GM23338 (cell line): ENCODE data around the gene CCNB1. TPM values are rescaled to one million over a fixed set of nuclear protein-coding genes. Genes with fewer than 3 reads are reported as not detected.

Source experiments
- ATAC-seq: fragments of 200-7000 bp; cut with Tn5 transposase; 3 replicates; pipeline ENCODE4 v1.9.1; 2020
- DNase-seq: peaks from one replicate; pipeline ENCODE4 v3.0.0-alpha.2; 2015; ENCODE audit warnings: low spot score
- H2AFZ ChIP-seq: fragments of 200-600 bp; sonication (generic); 2 replicates; pipeline ENCODE4 v1.8.0; 2016; ENCODE audit warnings: antibody characterized with exemption, mild to moderate bottlenecking, moderate library complexity
- H3F3A ChIP-seq: fragments of 200-600 bp; sonication (generic); replicated peaks from 2 replicates; pipeline ENCODE4 v1.8.0; 2017; ENCODE audit warnings: antibody characterized with exemption, mixed run types, low read depth
- H3K27ac ChIP-seq: fragments of 200-600 bp; sonication (generic); 2 replicates; pipeline ENCODE4 v1.6.1; 2016; ENCODE audit warnings: low read depth
- H3K27me3 ChIP-seq: fragments of 200-600 bp; sonication (generic); 2 replicates; pipeline ENCODE4 v1.8.0; 2016; ENCODE audit warnings: mild to moderate bottlenecking, mixed run types, moderate library complexity; ENCODE audit not compliant: insufficient read depth
- H3K36me3 ChIP-seq: fragments of 200-600 bp; sonication (generic); 2 replicates; pipeline ENCODE4 v1.8.0; 2016; ENCODE audit warnings: mild to moderate bottlenecking; ENCODE audit not compliant: insufficient read depth
- H3K4me1 ChIP-seq: fragments of 200-600 bp; sonication (generic); 2 replicates; pipeline ENCODE4 v1.8.0; 2016; ENCODE audit warnings: mild to moderate bottlenecking, moderate library complexity; ENCODE audit not compliant: insufficient read depth
- H3K4me2 ChIP-seq: fragments of 200-600 bp; sonication (generic); 2 replicates; pipeline ENCODE4 v1.7.1; 2017; ENCODE audit warnings: mixed run types
- H3K4me3 ChIP-seq: fragments of 200-600 bp; sonication (generic); 2 replicates; pipeline ENCODE4 v1.6.1; 2016; ENCODE audit warnings: mixed run types
- H3K79me2 ChIP-seq: fragments of 200-600 bp; sonication (generic); replicated peaks from 2 replicates; pipeline ENCODE4 v1.8.0; 2017; ENCODE audit warnings: mild to moderate bottlenecking; ENCODE audit not compliant: insufficient read depth
- H3K9me2 ChIP-seq: fragments of 200-600 bp; sonication (generic); 2 replicates; pipeline ENCODE4 v1.8.0; 2017; ENCODE audit not compliant: insufficient read depth
- H4K20me1 ChIP-seq: fragments of 200-600 bp; sonication (generic); replicated peaks from 2 replicates; pipeline ENCODE4 v1.8.0; 2017; ENCODE audit warnings: mild to moderate bottlenecking; ENCODE audit not compliant: insufficient read depth
- H3K27ac Mint-ChIP-seq: 2 replicates; pipeline ENCODE4 v1.8.0; 2020; ENCODE audit warnings: inconsistent platforms, mild to moderate bottlenecking, moderate library complexity, mixed read lengths
- H3K27me3 Mint-ChIP-seq: 3 replicates; pipeline ENCODE4 v1.8.0; 2022; ENCODE audit warnings: low read depth, mild to moderate bottlenecking, moderate library complexity, mixed read lengths, inconsistent platforms; ENCODE audit not compliant: insufficient read depth, poor library complexity
- H3K36me3 Mint-ChIP-seq: 3 replicates; pipeline ENCODE4 v1.8.0; 2021; ENCODE audit warnings: low read depth, mild to moderate bottlenecking, inconsistent platforms, moderate library complexity, mixed read lengths
- H3K4me1 Mint-ChIP-seq: 3 replicates; pipeline ENCODE4 v1.8.0; 2020; ENCODE audit warnings: mild to moderate bottlenecking, inconsistent platforms, mixed read lengths
- H3K4me3 Mint-ChIP-seq: 3 replicates; pipeline ENCODE4 v1.8.0; 2021; ENCODE audit warnings: moderate library complexity, mild to moderate bottlenecking, inconsistent platforms, mixed read lengths
- H3K9me3 Mint-ChIP-seq: 3 replicates; pipeline ENCODE4 v1.8.0; 2020; ENCODE audit warnings: moderate library complexity, mild to moderate bottlenecking, inconsistent platforms, mixed read lengths
- CTCF ChIP-seq, 2 experiments: fragments of 200-600 bp in 1 of 2; sonication (generic) in 1 of 2; conservative IDR thresholded peaks; 2 replicates each; pipeline versions ENCODE4 v1.5.1 to v1.6.1; 2016 to 2017; ENCODE audit warnings: antibody characterized with exemption in 2 of 2, low read depth in 2 of 2, mild to moderate bottlenecking in 2 of 2, moderate library complexity in 1 of 2
- EZH2 ChIP-seq: fragments of 200-600 bp; sonication (generic); IDR thresholded peaks from one replicate; pipeline ENCODE4 v1.8.0; 2017; ENCODE audit warnings: antibody characterized with exemption, mild to moderate bottlenecking, low read depth; ENCODE audit not compliant: unreplicated experiment
- EZH2phosphoT487 ChIP-seq: fragments of 200-600 bp; sonication (generic); IDR thresholded peaks from one replicate; pipeline ENCODE4 v1.8.1; 2018; ENCODE audit warnings: antibody characterized with exemption; ENCODE audit not compliant: unreplicated experiment
- JUNB ChIP-seq: IDR thresholded peaks from one replicate; pipeline ENCODE4 v1.6.1; 2016; ENCODE audit warnings: antibody characterized with exemption; ENCODE audit not compliant: unreplicated experiment
- POLR2AphosphoS5 ChIP-seq: IDR thresholded peaks from 2 replicates; pipeline ENCODE4 v1.6.1; 2016; ENCODE audit warnings: antibody characterized with exemption, low read depth
- STAT1 ChIP-seq: IDR thresholded peaks from one replicate; pipeline ENCODE4 v1.6.1; 2016; ENCODE audit warnings: antibody characterized with exemption; ENCODE audit not compliant: unreplicated experiment
- ZNF114 ChIP-seq: fragments of 250-450 bp; sonication (Bioruptor Pico); IDR thresholded peaks from 2 replicates; pipeline ENCODE4 v1.5.0; 2020; ENCODE audit warnings: mild to moderate bottlenecking, moderate library complexity
- ZNF331 ChIP-seq: fragments of 250-450 bp; sonication (Bioruptor Pico); IDR thresholded peaks from 2 replicates; pipeline ENCODE4 v1.5.0; 2020; ENCODE audit warnings: low read depth, mild to moderate bottlenecking, moderate library complexity
- ZNF462 ChIP-seq: fragments of 250-450 bp; sonication (Bioruptor Pico); IDR thresholded peaks from 2 replicates; pipeline ENCODE4 v1.5.0; 2020; ENCODE audit warnings: mild to moderate bottlenecking, moderate library complexity
- polyA plus RNA-seq: library from polyadenylated mRNA; unstranded; fragments of >200 nt; fragmentation: Nextera tagmentation; extraction: Ambion mirVana; gene quantifications from 2 replicates; pipeline ENCODE4 v1.2.1, GENCODE V29; 2016
- total RNA-seq: library from RNA; depleted of rRNA; stranded (reverse); fragments of >200 nt; shearing (Covaris generic); gene quantifications from 2 replicates; pipeline ENCODE4 v1.2.3, GENCODE V29; 2014
- TF ChIP-seq, protein P1 (sequence below): IDR thresholded peaks from 2 replicates; pipeline ENCODE4 v1.6.1; 2016; ENCODE audit warnings: antibody characterized with exemption
- TF ChIP-seq, protein P2 (sequence below): IDR thresholded peaks from one replicate; pipeline ENCODE4 v1.6.1; 2018; ENCODE audit warnings: antibody characterized with exemption; ENCODE audit not compliant: unreplicated experiment

CCNB1 gene
- total and polyA plus RNA-seq, 2 experiments from 2014 or later: 273 to 400 TPM

- no peak for TF ChIP-seq ZNF462 (CRISPR knock-in tag)
- no peak for TF ChIP-seq CTCF (conservative IDR thresholded peaks at IDR 0.05; ENCODE audit: low read depth in 2 of 2)
- no peak for TF ChIP-seq POLR2AphosphoS5
- TF ChIP-seq STAT1: no peak
- TF ChIP-seq ZNF331 (CRISPR knock-in tag): no peak
- no peak for TF ChIP-seq EZH2phosphoT487
Measured at GRCh38 chr5:69134126-69134525, 32.8 kb upstream of the CCNB1 start (continued).

DNA sequence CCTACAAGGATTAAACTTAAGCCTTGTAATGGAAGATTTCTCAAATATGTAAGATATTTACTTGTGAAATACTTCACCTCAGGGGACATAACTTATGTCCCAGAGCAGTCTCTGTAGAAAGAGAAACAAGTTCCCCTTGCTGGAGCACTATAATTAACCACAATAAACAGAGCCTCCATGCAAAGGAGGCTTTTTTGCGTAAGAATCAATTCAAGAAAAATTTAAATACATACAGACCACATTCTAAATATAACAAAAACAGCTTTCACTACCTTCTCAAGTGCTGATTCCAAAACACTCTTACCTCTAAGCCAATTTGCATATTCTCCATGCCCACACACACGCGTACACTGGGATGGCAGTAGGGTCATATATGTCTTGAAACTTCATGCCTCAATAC lies 30.7 kb upstream of the CCNB1 start:
- no peaks in the 10 kb centered on the region for H3K36me3 ChIP-seq
- H3K27ac ChIP-seq: peak overlapping the region; percentile 41
- H3K79me2 ChIP-seq: no peaks in the 10 kb centered on the region
- Mint-ChIP-seq H3K36me3 (0 out of 3 replicates have a peak, but pooled peaks cover 4% of the 10 kb centered on the region), H3K27ac (peak overlapping the region; percentile 63; the same call in 1 of the 2 replicates), H3K4me3 (no peak overlapping the region), H3K27me3 (peaks cover 3% of the 10 kb centered on the region), H3K4me1 (peaks cover 12% of the 10 kb centered on the region), H3K9me3 (peaks cover 13% of the 10 kb centered on the region)
- H3K4me2 ChIP-seq: peak overlapping the region; percentile 23; the same call in 1 of the 2 replicates
- peak overlapping the region; percentile 28 for H2AFZ ChIP-seq
- H3F3A ChIP-seq: no peaks in the 10 kb centered on the region
- no peaks in the 10 kb centered on the region for H3K9me2 ChIP-seq
- DNase-seq: no peak
- ATAC-seq: no peak
- no peak overlapping the region for H3K4me3 ChIP-seq
- peaks cover 15% of the 10 kb centered on the region for H3K4me1 ChIP-seq
- H3K27me3 ChIP-seq: no peaks in the 10 kb centered on the region
- no peak for TF ChIP-seq ZNF114 (CRISPR knock-in tag)
- no peak for TF ChIP-seq JUNB
- TF ChIP-seq, protein P1, sequence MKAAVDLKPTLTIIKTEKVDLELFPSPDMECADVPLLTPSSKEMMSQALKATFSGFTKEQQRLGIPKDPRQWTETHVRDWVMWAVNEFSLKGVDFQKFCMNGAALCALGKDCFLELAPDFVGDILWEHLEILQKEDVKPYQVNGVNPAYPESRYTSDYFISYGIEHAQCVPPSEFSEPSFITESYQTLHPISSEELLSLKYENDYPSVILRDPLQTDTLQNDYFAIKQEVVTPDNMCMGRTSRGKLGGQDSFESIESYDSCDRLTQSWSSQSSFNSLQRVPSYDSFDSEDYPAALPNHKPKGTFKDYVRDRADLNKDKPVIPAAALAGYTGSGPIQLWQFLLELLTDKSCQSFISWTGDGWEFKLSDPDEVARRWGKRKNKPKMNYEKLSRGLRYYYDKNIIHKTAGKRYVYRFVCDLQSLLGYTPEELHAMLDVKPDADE: no peak
- no peak for TF ChIP-seq EZH2
- no peak for TF ChIP-seq POLR2AphosphoS5
- TF ChIP-seq, protein P2, sequence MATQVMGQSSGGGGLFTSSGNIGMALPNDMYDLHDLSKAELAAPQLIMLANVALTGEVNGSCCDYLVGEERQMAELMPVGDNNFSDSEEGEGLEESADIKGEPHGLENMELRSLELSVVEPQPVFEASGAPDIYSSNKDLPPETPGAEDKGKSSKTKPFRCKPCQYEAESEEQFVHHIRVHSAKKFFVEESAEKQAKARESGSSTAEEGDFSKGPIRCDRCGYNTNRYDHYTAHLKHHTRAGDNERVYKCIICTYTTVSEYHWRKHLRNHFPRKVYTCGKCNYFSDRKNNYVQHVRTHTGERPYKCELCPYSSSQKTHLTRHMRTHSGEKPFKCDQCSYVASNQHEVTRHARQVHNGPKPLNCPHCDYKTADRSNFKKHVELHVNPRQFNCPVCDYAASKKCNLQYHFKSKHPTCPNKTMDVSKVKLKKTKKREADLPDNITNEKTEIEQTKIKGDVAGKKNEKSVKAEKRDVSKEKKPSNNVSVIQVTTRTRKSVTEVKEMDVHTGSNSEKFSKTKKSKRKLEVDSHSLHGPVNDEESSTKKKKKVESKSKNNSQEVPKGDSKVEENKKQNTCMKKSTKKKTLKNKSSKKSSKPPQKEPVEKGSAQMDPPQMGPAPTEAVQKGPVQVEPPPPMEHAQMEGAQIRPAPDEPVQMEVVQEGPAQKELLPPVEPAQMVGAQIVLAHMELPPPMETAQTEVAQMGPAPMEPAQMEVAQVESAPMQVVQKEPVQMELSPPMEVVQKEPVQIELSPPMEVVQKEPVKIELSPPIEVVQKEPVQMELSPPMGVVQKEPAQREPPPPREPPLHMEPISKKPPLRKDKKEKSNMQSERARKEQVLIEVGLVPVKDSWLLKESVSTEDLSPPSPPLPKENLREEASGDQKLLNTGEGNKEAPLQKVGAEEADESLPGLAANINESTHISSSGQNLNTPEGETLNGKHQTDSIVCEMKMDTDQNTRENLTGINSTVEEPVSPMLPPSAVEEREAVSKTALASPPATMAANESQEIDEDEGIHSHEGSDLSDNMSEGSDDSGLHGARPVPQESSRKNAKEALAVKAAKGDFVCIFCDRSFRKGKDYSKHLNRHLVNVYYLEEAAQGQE: no peak
- no peaks in the 10 kb centered on the region for H4K20me1 ChIP-seq
